T1000 (cell line): ENCODE data around the gene SH3GL2.
"Not testable (repeated sequence)": the region's sequence is repeated elsewhere in the genome, so short reads cannot be mapped to it uniquely, and the experiment has no call there.

Experiments used
- DNase-seq: peaks from one replicate; lab custom pipeline; 2025; ENCODE audit warnings: mixed read lengths; lab: John Stamatoyannopoulos, UW

SH3GL2 gene

GRCh38 chr9:17751486-17751885 is 172.6 kb downstream of the SH3GL2 start:
- DNase-seq, result no peak

- no peak for DNase-seq
Observed at GRCh38 chr9:17752021-17752420, 173.2 kb downstream of the SH3GL2 start.

DNA sequence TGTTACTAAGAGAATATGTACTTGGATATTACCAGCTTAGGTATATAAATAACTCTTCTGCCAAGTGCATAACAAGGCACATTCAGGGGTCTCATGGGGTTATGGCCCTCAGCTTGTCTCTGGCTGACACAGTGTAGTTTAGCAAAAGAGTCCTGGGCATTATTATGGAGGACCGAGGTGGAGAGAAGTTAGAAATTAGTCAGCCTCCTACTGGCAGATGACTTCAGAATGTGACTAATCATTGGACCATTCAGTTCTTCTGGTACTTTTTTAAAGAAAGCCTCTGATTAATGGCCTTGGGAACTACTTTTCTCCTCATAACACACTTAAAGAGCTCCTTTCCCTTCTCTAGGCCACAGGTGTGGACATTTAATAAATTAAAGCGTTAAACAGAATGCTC is 178.9 kb downstream of the SH3GL2 start:
- no peak for DNase-seq

- no peak for DNase-seq
Observed at GRCh38 chr9:17760250-17760649, 181.4 kb downstream of the SH3GL2 start.

DNA sequence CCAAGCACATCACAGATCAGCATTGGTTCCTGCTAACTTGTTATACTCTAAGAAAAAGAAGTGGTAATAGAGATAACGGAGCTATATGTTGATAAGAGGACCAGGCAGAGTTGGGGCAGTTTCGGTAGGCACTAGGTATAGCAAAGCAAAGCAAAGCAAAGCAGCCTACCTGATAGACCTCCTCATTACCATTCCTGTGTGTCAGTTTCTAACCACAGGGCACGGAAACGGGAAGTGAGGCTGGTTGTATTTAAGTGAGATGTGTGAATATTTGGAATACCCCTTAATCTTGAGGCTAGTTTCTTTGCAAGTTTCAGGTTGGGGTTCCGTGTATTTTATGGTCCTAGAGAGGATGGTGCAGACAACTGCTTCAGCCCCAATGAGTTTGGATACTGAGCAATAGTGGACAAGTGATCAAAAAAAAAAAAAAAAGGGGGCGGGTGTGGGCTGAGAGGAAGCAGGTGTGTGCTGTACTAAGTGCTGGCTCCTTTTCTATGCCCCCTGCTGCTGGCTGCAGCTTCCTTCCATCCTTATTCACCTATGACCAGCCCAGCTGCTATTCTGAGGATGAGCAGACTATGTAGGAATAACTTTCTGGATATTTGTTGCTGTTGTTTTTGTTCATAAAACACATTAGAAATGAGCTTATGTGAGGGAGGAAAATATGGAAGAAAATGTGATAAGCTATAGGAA is 183.3 kb downstream of the SH3GL2 start:
- DNase-seq, result no peak

DNA sequence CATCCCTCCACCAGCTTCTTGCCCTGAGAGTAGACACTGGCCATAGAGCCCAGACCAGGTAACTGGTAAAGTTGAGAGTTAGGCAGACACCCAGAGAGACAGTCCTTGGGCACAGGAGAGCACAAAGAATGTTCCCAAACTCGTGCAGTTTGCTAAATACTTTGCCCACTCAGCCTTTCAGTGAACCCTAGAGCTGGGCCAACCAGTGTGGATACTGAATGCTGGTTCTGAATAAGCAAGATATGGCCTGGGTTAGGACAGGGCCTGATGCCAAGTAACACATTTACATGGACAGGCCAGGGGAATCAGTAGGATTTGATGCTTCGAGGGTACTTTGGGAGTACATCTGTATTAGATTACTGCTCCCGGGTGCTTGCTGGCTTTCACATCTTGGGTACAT is 185.4 kb downstream of the SH3GL2 start:
- no peak for DNase-seq

- not testable (repeated sequence) for DNase-seq
Observed at GRCh38 chr9:17765131-17765530, 186.3 kb downstream of the SH3GL2 start.

GRCh38 chr9:17772223-17772622 is 193.4 kb downstream of the SH3GL2 start:
- DNase-seq, result no peak

DNA sequence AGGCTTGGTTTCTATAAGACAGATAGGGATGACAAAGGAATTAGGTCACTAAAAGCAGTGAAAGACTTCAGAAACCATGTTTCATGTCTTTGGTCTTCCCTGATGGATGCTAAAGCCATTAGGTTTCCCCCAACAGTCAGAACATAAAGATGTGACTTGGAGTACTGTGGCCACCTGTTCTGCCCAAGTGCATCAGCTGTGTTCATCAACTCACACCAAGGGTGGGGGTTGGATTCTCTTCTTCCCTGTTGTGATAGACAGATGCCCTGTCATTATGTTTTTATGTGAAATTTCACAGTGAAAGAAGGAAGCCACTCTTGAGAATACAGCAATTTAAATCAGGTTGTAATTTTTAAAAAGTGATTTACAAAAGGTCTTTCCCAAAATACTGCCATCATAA is 196.8 kb downstream of the SH3GL2 start:
- no peak for DNase-seq

- no peak for DNase-seq
Observed at GRCh38 chr9:17776735-17777134, 197.9 kb downstream of the SH3GL2 start.

- no peak for DNase-seq
Observed at GRCh38 chr9:17777465-17777864, 198.6 kb downstream of the SH3GL2 start.

GRCh38 chr9:17782430-17783149 is 203.7 kb downstream of the SH3GL2 start:
- DNase-seq, result no peak

- no peak for DNase-seq
Observed at GRCh38 chr9:17783227-17783626, 204.4 kb downstream of the SH3GL2 start.

- no peak for DNase-seq
Observed at GRCh38 chr9:17789316-17789715, 210.4 kb downstream of the SH3GL2 start.

GRCh38 chr9:17793713-17794622 is 215.1 kb downstream of the SH3GL2 start:
- no peak for DNase-seq

DNA sequence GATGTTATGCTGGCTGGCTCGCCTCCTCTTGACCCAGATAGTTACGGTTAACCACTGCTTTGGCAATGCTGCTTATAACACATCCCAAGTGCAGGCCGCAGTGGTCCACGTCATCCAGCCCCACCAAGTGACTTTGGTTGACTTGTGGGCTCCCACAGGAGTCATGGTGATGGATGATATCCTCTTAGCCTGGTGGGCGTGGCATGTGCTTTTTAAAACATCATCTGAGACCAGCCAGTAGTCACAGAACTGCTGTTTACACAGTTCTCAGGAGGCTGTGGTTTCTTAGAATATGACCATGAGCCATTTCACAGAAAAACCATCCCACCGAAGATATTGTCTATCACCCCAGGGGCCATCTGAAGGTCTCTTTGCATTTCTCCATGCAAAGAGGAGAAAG is 216.9 kb downstream of the SH3GL2 start:
- DNase-seq, result no peak

GRCh38 chr9:17799369-17799768 is 220.5 kb downstream of the SH3GL2 start:
- DNase-seq, result no peak

- no peak for DNase-seq
Observed at GRCh38 chr9:17800418-17800817, 221.6 kb downstream of the SH3GL2 start.

GRCh38 chr9:17802249-17802857 is 223.5 kb downstream of the SH3GL2 start:
- no peak for DNase-seq

- no peak for DNase-seq
Observed at GRCh38 chr9:17807613-17808282, 228.9 kb downstream of the SH3GL2 start.

- DNase-seq, result no peak
Observed at GRCh38 chr9:17810317-17810716, 231.5 kb downstream of the SH3GL2 start.
